GM12878 (cell line): ENCODE data around the gene TACR2. TPM values are rescaled to one million over a fixed set of nuclear protein-coding genes. Genes with fewer than 3 reads are reported as not detected.

Source experiments
- ATAC-seq: fragments of 200-7000 bp; cut with Tn5 transposase; 3 replicates; pipeline ENCODE4 v1.9.1; 2020; ENCODE audit warnings: mild to moderate bottlenecking, moderate library complexity
- BruUV-seq: library from RNA; stranded (reverse); fragments of 400-500 nt; replicated peaks from 2 replicates; lab custom pipeline; 2021; lab: Mats Ljungman, UMichigan
- CTCF ChIA-PET: fragments of 300-600 bp; sonication (Branson Sonifier 250); formaldehyde crosslinking; extraction: SDS; loops from one replicate; lab custom pipeline; 2021; ENCODE audit warnings: inconsistent platforms; lab: Yijun Ruan, JAX
- POLR2A ChIA-PET: fragments of 350-600 bp; formaldehyde crosslinking; extraction: SDS; loops from one replicate; lab custom pipeline; 2021; ENCODE audit warnings: inconsistent platforms; lab: Charles Lee
- RAD21 ChIA-PET: fragments of 300-600 bp; sonication (Branson Sonifier 250); formaldehyde crosslinking; loops from one replicate; lab custom pipeline; 2023; ENCODE audit warnings: antibody characterized with exemption; ENCODE audit not compliant: unreplicated experiment; lab: Charles Lee
- SMC1A ChIA-PET: fragments of 300-600 bp; sonication (Branson Sonifier 250); formaldehyde crosslinking; loops from one replicate; lab custom pipeline; 2023; ENCODE audit not compliant: unreplicated experiment, uncharacterized antibody; lab: Charles Lee
- DNase-seq: peaks from one replicate; pipeline ENCODE4 v3.0.0-alpha.2; 2011; ENCODE audit warnings: low read depth, low spot score
- FAIRE-seq: peaks from 3 replicates; lab custom pipeline; 2011; peaks lifted over from hg19 to GRCh38; lab: Jason Lieb, UNC
- H2AFZ ChIP-seq: 2 replicates; pipeline ENCODE4 v1.6.0; 2011; ENCODE audit warnings: low read depth, low read length, control low read depth; ENCODE audit not compliant: control insufficient read depth
- H3K27ac ChIP-seq: 2 replicates; pipeline ENCODE4 v1.5.1; 2011; ENCODE audit warnings: control low read depth; ENCODE audit not compliant: control insufficient read depth, insufficient read depth
- H3K27me3 ChIP-seq, 2 experiments: replicated peaks in 1 of 2; 2 replicates each; pipeline versions ENCODE4 v1.6.0 to v1.6.1; 2011; ENCODE audit warnings: low read length in 1 of 2; ENCODE audit not compliant: control insufficient read depth in 2 of 2, insufficient read depth in 2 of 2
- H3K36me3 ChIP-seq, 2 experiments: 2 replicates each; pipeline ENCODE4 v1.5.1; 2011; ENCODE audit warnings: low read length in 1 of 2; ENCODE audit not compliant: control insufficient read depth in 2 of 2, insufficient read depth in 2 of 2
- H3K4me1 ChIP-seq: 2 replicates; pipeline ENCODE4 v1.6.1; 2011; ENCODE audit warnings: mild to moderate bottlenecking, low read length, moderate library complexity, mixed read lengths; ENCODE audit not compliant: control insufficient read depth, insufficient read depth
- H3K4me2 ChIP-seq: 2 replicates; pipeline ENCODE4 v1.6.0; 2011; ENCODE audit warnings: control low read depth; ENCODE audit not compliant: control insufficient read depth, insufficient read depth
- H3K4me3 ChIP-seq: fragments of 200-600 bp; sonication (generic); 2 replicates; pipeline ENCODE4 v1.5.1; 2016
- H3K79me2 ChIP-seq: 2 replicates; pipeline ENCODE4 v1.6.0; 2011; ENCODE audit warnings: low read length; ENCODE audit not compliant: control insufficient read depth, insufficient read depth
- H3K9ac ChIP-seq: 2 replicates; pipeline ENCODE4 v1.8.0; 2011; ENCODE audit warnings: low read length, control low read depth, mixed read lengths; ENCODE audit not compliant: control insufficient read depth, insufficient read depth
- H3K9me3 ChIP-seq: replicated peaks from 3 replicates; pipeline ENCODE4 v1.5.1; 2011; ENCODE audit warnings: mild to moderate bottlenecking, low read length; ENCODE audit not compliant: control insufficient read depth, insufficient read depth
- H4K20me1 ChIP-seq: 2 replicates; pipeline ENCODE4 v1.6.0; 2011; ENCODE audit not compliant: control insufficient read depth, insufficient read depth
- BCL11A ChIP-seq: IDR thresholded peaks from 2 replicates; pipeline ENCODE4 v1.6.1; 2011; ENCODE audit warnings: low read depth, low read length
- IKZF1 ChIP-seq: fragments of 450-650 bp; conservative IDR thresholded peaks from 2 replicates; pipeline ENCODE4 v1.6.1; 2017; ENCODE audit warnings: antibody characterized with exemption, mild to moderate bottlenecking
- JUNB ChIP-seq: IDR thresholded peaks from 2 replicates; pipeline ENCODE4 v1.6.1; 2016; ENCODE audit warnings: antibody characterized with exemption, mild to moderate bottlenecking
- POLR2A ChIP-seq: IDR thresholded peaks from 2 replicates; pipeline ENCODE4 v1.6.1; 2011; ENCODE audit warnings: low read depth, mild to moderate bottlenecking, low read length
- POU2F2 ChIP-seq: IDR thresholded peaks from 3 replicates; pipeline ENCODE4 v1.6.1; 2011; ENCODE audit warnings: low read depth, mild to moderate bottlenecking, low read length, borderline replicate concordance
- RAD51 ChIP-seq: fragments of 450-650 bp; IDR thresholded peaks from 2 replicates; pipeline ENCODE4 v1.6.1; 2016; ENCODE audit warnings: moderate library complexity, mild to moderate bottlenecking, inconsistent platforms
- USF2 ChIP-seq: IDR thresholded peaks from 2 replicates; pipeline ENCODE4 v1.6.1; 2011; ENCODE audit warnings: low read depth, low read length, improper control_type of control experiment, borderline replicate concordance
- ZNF24 ChIP-seq: fragments of 450-650 bp; IDR thresholded peaks from 2 replicates; pipeline ENCODE4 v1.6.1; 2017; ENCODE audit warnings: antibody characterized with exemption, mild to moderate bottlenecking
- ZZZ3 ChIP-seq: IDR thresholded peaks from 2 replicates; pipeline ENCODE4 v1.6.1; 2011; ENCODE audit warnings: low read depth; ENCODE audit not compliant: control insufficient read depth, insufficient read length
- WGBS: methylation state at CpG from one replicate; pipeline ENCODE4 v1.1.6; 2016; ENCODE audit warnings: low lambda C conversion rate; ENCODE audit not compliant: insufficient replicate concordance, insufficient coverage; ENCODE audit errors: missing lambda C conversion rate; 5-methylcytosine and 5-hydroxymethylcytosine counted together
- in situ Hi-C: fragments of 300-500 bp; cut with MboI; formaldehyde crosslinking; loops from 9 replicates; pipeline ENCODE4 v1.14.3; 2018; ENCODE audit warnings: mixed read lengths
- intact Hi-C: fragments of 100-400 bp; cut with micrococcal nuclease; formaldehyde crosslinking; loops from one replicate; pipeline ENCODE4 v1.14.2; 2022; ENCODE audit not compliant: unreplicated experiment
- polyA plus RNA-seq, 11 experiments: library from polyadenylated mRNA; depleted of rRNA in 4 of 11; unstranded in 6 of 11; stranded (reverse) in 5 of 11; fragments of >200 nt; fragmentation: Nextera tagmentation in 4 of 11; fragmentation: Illumina TruSeq in 1 of 11; extraction: Ambion mirVana in 4 of 11; extraction: Trizol in 1 of 11; gene quantifications; 1 replicate in 1 of 11; 2 replicates in 10 of 11; pipeline versions ENCODE4 v1.2.1 to v1.2.3, GENCODE V29; 2011 to 2016; ENCODE audit warnings: inconsistent platforms in 2 of 11, missing spikeins in 2 of 11, low read depth in 1 of 11
- total RNA-seq, 4 experiments: library from RNA; depleted of rRNA in 3 of 4; stranded (reverse); fragments of >200 nt in 3 of 4; fragmentation: Illumina TruSeq in 1 of 4; extraction: Trizol in 1 of 4; gene quantifications; 2 replicates each; pipeline versions ENCODE4 v1.2.1 to v1.2.3, GENCODE V29; 2013 to 2021

Gene TACR2
- total and polyA plus RNA-seq, 10 of the 15 experiments (the other 5 are each of a cell fraction or from before 2014, with no cell fraction given): 0.11 TPM; not detected in 9

- TF ChIP-seq USF2 (no peak), ZZZ3 (no peak)
Measured at GRCh38 chr10:69421611-69422308, 5.0 kb upstream of the TACR2 start (continued).

- Histone ChIP-seq H3K9me3 (no peaks in the 10 kb centered on the region), H3K4me2 (no peak overlapping the region), H3K4me3 (no peak overlapping the region), H3K79me2 (no peaks in the 10 kb centered on the region), H3K9ac (no peak overlapping the region), H3K27ac (no peak overlapping the region), H3K36me3 (no peaks in the 10 kb centered on the region), H4K20me1 (no peaks in the 10 kb centered on the region), H3K4me1 (no peaks in the 10 kb centered on the region), H2AFZ (no peak overlapping the region), H3K27me3 (no peaks in the 10 kb centered on the region; a peak in 2 of 4 replicates)
- TF ChIP-seq ZNF24: no peak
- no peak for TF ChIP-seq JUNB
- TF ChIP-seq POU2F2: no peak
- TF ChIP-seq IKZF1: no peak
- TF ChIP-seq BCL11A: no peak
- no peak for TF ChIP-seq RAD51
- TF ChIP-seq POLR2A: no peak
- ChIA-PET CTCF (interaction anchor here (0.6 to 3.6 kb wide), 2 partner anchors 12 to 217 kb away, joined by 3 to 18 read pairs; no protein-coding TSS in a partner anchor), SMC1A (no interaction called here), POLR2A (no interaction called here), RAD21 (no interaction called here)
- intact Hi-C loops: no loop called here
- WGBS: 57% methylated on average over 11 of the region's 11 CpGs
- DNase-seq: no peak
- in situ Hi-C loops: loop anchor here (10.0 kb wide), 1 partner anchor 215 kb away; the partner anchor contains the start of gene FAM241B
- ATAC-seq: no peak
- BruUV-seq: no TSS peak
- FAIRE-seq: no peak
Measured at GRCh38 chr10:69419744-69420126, 3.0 kb upstream of the TACR2 start.
